C4-2B (cell line): ENCODE data around the gene ARHGAP18.

ENCODE experiments used
- ZFX ChIP-seq: fragments of 450-650 bp; IDR thresholded peaks from 2 replicates; pipeline ENCODE4 v1.6.1; 2017
- TF ChIP-seq, protein P1 (sequence below): fragments of 450-650 bp; conservative IDR thresholded peaks from 2 replicates; pipeline ENCODE4 v1.5.1; 2017; ENCODE audit warnings: mild to moderate bottlenecking

- TF ChIP-seq, protein P1, sequence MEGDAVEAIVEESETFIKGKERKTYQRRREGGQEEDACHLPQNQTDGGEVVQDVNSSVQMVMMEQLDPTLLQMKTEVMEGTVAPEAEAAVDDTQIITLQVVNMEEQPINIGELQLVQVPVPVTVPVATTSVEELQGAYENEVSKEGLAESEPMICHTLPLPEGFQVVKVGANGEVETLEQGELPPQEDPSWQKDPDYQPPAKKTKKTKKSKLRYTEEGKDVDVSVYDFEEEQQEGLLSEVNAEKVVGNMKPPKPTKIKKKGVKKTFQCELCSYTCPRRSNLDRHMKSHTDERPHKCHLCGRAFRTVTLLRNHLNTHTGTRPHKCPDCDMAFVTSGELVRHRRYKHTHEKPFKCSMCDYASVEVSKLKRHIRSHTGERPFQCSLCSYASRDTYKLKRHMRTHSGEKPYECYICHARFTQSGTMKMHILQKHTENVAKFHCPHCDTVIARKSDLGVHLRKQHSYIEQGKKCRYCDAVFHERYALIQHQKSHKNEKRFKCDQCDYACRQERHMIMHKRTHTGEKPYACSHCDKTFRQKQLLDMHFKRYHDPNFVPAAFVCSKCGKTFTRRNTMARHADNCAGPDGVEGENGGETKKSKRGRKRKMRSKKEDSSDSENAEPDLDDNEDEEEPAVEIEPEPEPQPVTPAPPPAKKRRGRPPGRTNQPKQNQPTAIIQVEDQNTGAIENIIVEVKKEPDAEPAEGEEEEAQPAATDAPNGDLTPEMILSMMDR = no peak
- no peak for TF ChIP-seq ZFX
Observed at GRCh38 chr6:129558248-129558647, 151.7 kb downstream of the ARHGAP18 start.
